H1 (cell line): ENCODE data around the gene MB. TPM values are rescaled to one million over a fixed set of nuclear protein-coding genes. Genes with fewer than 3 reads are reported as not detected.

Source experiments
- CEBPB ChIP-seq: IDR thresholded peaks from 2 replicates; pipeline ENCODE4 v1.6.1; 2012; ENCODE audit warnings: low read depth, low read length
- HDAC6 ChIP-seq: IDR thresholded peaks from one replicate; pipeline ENCODE4 v1.7.1; 2012; ENCODE audit warnings: low read depth, mild to moderate bottlenecking, inconsistent platforms, low read length, moderate library complexity
- JUND ChIP-seq: IDR thresholded peaks from 2 replicates; pipeline ENCODE4 v1.6.1; 2011; ENCODE audit warnings: mild to moderate bottlenecking, improper control_type of control experiment, low read length
- MAFK ChIP-seq: IDR thresholded peaks from 2 replicates; pipeline ENCODE4 v1.6.1; 2012; ENCODE audit warnings: low read depth, mild to moderate bottlenecking, improper control_type of control experiment, low read length
- POU5F1 ChIP-seq: IDR thresholded peaks from 2 replicates; pipeline ENCODE4 v1.6.1; 2011; ENCODE audit warnings: low read depth, mild to moderate bottlenecking, low read length, moderate library complexity
- RAD21 ChIP-seq, 2 experiments: IDR thresholded peaks in 1 of 2; conservative IDR thresholded peaks in 1 of 2; 2 replicates each; pipeline ENCODE4 v1.6.1; 2011; ENCODE audit warnings: low read depth in 2 of 2, low read length in 2 of 2, improper control_type of control experiment in 1 of 2, inconsistent platforms in 1 of 2, mild to moderate bottlenecking in 1 of 2, moderate library complexity in 1 of 2
- SP2 ChIP-seq: IDR thresholded peaks from 2 replicates; pipeline ENCODE4 v1.6.1; 2012; ENCODE audit warnings: mild to moderate bottlenecking, low read length, inconsistent platforms
- polyA plus RNA-seq, 7 experiments: library from polyadenylated mRNA; depleted of rRNA in 3 of 7; stranded (reverse) in 5 of 7; unstranded in 2 of 7; fragments of >200 nt in 5 of 7; fragments of 200-250 nt in 2 of 7; gene quantifications; 1 replicate in 5 of 7; 2 replicates in 1 of 7; 4 replicates in 1 of 7; pipeline versions ENCODE4 v1.2.1 to v1.2.3, GENCODE V29; 2011 to 2013; ENCODE audit warnings: missing spikeins in 2 of 7, mixed read lengths in 2 of 7
- total RNA-seq: library from RNA; stranded (reverse); fragmentation: NEBNext Ultra II Directional; extraction: Animal tissue kit (Norgen Biotek cat#: 25700); gene quantifications from 2 replicates; pipeline ENCODE4 v1.2.1, GENCODE V29; 2021
- TF ChIP-seq, protein P1 (sequence below): fragments of 300-600 bp; sonication (generic); IDR thresholded peaks from 2 replicates; pipeline ENCODE4 v1.7.1; 2012; ENCODE audit warnings: low read length, moderate library complexity, mild to moderate bottlenecking, inconsistent platforms; ENCODE audit not compliant: insufficient replicate concordance
- TF ChIP-seq, protein P2 (sequence below): IDR thresholded peaks from 2 replicates; pipeline ENCODE4 v1.6.1; 2012; ENCODE audit warnings: inconsistent platforms

Gene MB
- total and polyA plus RNA-seq, 2 of the 8 experiments (the other 6 are each of a cell fraction or from before 2014, with no cell fraction given), result 1.5 TPM; not detected in 1

DNA sequence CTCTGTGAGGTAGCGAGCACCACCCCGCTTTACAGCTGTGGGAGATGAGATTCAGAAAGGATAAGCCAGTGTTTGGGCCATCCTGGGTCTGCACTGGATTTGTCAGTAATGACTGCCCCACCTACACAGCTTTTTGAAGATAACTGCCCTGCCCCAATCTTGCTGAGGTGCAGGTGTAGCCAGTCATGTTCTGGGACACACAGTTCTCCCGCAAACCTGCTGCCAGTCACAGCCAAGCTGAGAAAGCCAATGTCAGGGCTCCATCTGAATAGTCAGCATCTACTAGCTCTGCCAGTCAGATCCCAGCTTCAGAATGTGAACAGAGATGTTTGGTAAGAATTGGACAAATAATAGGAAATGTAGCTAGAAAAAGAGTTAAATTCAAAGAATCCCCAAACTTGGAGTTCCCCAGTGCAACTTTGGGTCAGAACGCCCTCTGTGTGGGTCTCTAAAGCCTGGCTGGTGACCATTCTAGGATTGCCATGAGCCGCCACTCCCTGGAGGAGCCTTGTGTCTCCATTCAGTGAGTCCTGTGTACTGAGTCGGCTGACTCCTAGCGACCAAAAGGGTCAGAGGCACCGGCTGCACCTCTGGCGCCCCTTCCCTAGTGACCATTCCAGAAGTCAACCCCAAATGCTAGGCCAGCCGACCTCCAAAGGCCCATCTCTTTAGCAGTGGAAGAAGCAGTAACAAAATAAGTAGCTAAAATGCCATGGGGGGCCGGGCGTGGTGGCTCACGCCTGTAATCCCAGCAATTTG, 2.4 kb upstream of the MB start (continued):
- peak; percentile 15 to 36; a peak in 1 of 4 replicates for TF ChIP-seq RAD21 (IDR thresholded peaks at IDR 0.05 in 1 of 2, conservative IDR thresholded peaks at IDR 0.05 in 1 of 2; ENCODE audit: low read depth in 2 of 2, low read length in 2 of 2)
- no peak for TF ChIP-seq MAFK
- TF ChIP-seq POU5F1, result no peak
- TF ChIP-seq CEBPB, result no peak
- TF ChIP-seq, protein P1, sequence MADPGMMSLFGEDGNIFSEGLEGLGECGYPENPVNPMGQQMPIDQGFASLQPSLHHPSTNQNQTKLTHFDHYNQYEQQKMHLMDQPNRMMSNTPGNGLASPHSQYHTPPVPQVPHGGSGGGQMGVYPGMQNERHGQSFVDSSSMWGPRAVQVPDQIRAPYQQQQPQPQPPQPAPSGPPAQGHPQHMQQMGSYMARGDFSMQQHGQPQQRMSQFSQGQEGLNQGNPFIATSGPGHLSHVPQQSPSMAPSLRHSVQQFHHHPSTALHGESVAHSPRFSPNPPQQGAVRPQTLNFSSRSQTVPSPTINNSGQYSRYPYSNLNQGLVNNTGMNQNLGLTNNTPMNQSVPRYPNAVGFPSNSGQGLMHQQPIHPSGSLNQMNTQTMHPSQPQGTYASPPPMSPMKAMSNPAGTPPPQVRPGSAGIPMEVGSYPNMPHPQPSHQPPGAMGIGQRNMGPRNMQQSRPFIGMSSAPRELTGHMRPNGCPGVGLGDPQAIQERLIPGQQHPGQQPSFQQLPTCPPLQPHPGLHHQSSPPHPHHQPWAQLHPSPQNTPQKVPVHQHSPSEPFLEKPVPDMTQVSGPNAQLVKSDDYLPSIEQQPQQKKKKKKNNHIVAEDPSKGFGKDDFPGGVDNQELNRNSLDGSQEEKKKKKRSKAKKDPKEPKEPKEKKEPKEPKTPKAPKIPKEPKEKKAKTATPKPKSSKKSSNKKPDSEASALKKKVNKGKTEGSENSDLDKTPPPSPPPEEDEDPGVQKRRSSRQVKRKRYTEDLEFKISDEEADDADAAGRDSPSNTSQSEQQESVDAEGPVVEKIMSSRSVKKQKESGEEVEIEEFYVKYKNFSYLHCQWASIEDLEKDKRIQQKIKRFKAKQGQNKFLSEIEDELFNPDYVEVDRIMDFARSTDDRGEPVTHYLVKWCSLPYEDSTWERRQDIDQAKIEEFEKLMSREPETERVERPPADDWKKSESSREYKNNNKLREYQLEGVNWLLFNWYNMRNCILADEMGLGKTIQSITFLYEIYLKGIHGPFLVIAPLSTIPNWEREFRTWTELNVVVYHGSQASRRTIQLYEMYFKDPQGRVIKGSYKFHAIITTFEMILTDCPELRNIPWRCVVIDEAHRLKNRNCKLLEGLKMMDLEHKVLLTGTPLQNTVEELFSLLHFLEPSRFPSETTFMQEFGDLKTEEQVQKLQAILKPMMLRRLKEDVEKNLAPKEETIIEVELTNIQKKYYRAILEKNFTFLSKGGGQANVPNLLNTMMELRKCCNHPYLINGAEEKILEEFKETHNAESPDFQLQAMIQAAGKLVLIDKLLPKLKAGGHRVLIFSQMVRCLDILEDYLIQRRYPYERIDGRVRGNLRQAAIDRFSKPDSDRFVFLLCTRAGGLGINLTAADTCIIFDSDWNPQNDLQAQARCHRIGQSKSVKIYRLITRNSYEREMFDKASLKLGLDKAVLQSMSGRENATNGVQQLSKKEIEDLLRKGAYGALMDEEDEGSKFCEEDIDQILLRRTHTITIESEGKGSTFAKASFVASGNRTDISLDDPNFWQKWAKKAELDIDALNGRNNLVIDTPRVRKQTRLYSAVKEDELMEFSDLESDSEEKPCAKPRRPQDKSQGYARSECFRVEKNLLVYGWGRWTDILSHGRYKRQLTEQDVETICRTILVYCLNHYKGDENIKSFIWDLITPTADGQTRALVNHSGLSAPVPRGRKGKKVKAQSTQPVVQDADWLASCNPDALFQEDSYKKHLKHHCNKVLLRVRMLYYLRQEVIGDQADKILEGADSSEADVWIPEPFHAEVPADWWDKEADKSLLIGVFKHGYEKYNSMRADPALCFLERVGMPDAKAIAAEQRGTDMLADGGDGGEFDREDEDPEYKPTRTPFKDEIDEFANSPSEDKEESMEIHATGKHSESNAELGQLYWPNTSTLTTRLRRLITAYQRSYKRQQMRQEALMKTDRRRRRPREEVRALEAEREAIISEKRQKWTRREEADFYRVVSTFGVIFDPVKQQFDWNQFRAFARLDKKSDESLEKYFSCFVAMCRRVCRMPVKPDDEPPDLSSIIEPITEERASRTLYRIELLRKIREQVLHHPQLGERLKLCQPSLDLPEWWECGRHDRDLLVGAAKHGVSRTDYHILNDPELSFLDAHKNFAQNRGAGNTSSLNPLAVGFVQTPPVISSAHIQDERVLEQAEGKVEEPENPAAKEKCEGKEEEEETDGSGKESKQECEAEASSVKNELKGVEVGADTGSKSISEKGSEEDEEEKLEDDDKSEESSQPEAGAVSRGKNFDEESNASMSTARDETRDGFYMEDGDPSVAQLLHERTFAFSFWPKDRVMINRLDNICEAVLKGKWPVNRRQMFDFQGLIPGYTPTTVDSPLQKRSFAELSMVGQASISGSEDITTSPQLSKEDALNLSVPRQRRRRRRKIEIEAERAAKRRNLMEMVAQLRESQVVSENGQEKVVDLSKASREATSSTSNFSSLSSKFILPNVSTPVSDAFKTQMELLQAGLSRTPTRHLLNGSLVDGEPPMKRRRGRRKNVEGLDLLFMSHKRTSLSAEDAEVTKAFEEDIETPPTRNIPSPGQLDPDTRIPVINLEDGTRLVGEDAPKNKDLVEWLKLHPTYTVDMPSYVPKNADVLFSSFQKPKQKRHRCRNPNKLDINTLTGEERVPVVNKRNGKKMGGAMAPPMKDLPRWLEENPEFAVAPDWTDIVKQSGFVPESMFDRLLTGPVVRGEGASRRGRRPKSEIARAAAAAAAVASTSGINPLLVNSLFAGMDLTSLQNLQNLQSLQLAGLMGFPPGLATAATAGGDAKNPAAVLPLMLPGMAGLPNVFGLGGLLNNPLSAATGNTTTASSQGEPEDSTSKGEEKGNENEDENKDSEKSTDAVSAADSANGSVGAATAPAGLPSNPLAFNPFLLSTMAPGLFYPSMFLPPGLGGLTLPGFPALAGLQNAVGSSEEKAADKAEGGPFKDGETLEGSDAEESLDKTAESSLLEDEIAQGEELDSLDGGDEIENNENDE, result no peak
- no peak for TF ChIP-seq HDAC6
- no peak for TF ChIP-seq JUND
- TF ChIP-seq, protein P2, sequence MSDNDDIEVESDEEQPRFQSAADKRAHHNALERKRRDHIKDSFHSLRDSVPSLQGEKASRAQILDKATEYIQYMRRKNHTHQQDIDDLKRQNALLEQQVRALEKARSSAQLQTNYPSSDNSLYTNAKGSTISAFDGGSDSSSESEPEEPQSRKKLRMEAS, result no peak
- TF ChIP-seq SP2, result no peak
